ENCODE results near the gene CABLES1.
"Not testable (repeated sequence)": the region's sequence is repeated elsewhere in the genome, so short reads cannot be mapped to it uniquely, and the experiment has no call there.

The CABLES1 gene

GRCh38 chr18:23094411-23095190 is 40.7 kb upstream of the CABLES1 start:
- DNase-seq (ENCODE audit: low read depth in 1 of 2, low spot score in 1 of 2), result no peak
- Histone ChIP-seq H3K27me3 (ENCODE audit: insufficient read depth, poor library complexity, severe bottlenecking) (no peaks in the 10 kb centered on the region), H3K27ac (replicated peaks) (no peak overlapping the region), H3K4me3 (replicated peaks; ENCODE audit: insufficient read depth, low read length) (no peak overlapping the region)
- TF ChIP-seq REST (IDR thresholded peaks at IDR 0.05; ENCODE audit: insufficient replicate concordance, low read depth) (no peak), SPI1 (IDR thresholded peaks at IDR 0.05; ENCODE audit: borderline replicate concordance, low read depth) (no peak)

GRCh38 chr18:23095463-23095862 is 39.8 kb upstream of the CABLES1 start:
- DNase-seq (ENCODE audit: low read depth in 1 of 2, low spot score in 1 of 2), result no peak
- TF ChIP-seq GABPA (IDR thresholded peaks at IDR 0.05; ENCODE audit: low read depth) (no peak), POLR2AphosphoS5 (IDR thresholded peaks at IDR 0.05; ENCODE audit: low read depth) (no peak), CTCF (IDR thresholded peaks at IDR 0.05; ENCODE audit: insufficient read depth, low read length) (no peak), REST (IDR thresholded peaks at IDR 0.05; ENCODE audit: insufficient replicate concordance, low read depth) (no peak), SPI1 (IDR thresholded peaks at IDR 0.05; ENCODE audit: borderline replicate concordance, low read depth) (no peak)
- Histone ChIP-seq H3K27ac (replicated peaks) (no peak overlapping the region), H3K4me3 (replicated peaks; ENCODE audit: insufficient read depth, low read length) (no peak overlapping the region), H3K27me3 (ENCODE audit: insufficient read depth, poor library complexity, severe bottlenecking) (no peaks in the 10 kb centered on the region)

- not testable (repeated sequence) for DNase-seq (ENCODE audit: low read depth in 1 of 2, low spot score in 1 of 2); H3K27me3 ChIP-seq (ENCODE audit: insufficient read depth, poor library complexity, severe bottlenecking); H3K4me3 ChIP-seq (replicated peaks; ENCODE audit: insufficient read depth, low read length); H3K27ac ChIP-seq (replicated peaks)
These were observed 38.3 kb upstream of the CABLES1 start for GRCh38 chr18:23097016-23097415.

- DNase-seq (ENCODE audit: low read depth in 1 of 2, low spot score in 1 of 2), result no peak
- H3K27ac ChIP-seq (replicated peaks), result no peak overlapping the region
- TF ChIP-seq CTCF (IDR thresholded peaks at IDR 0.05; ENCODE audit: insufficient read depth, low read length) (no peak), POLR2AphosphoS5 (IDR thresholded peaks at IDR 0.05; ENCODE audit: low read depth) (no peak), SPI1 (IDR thresholded peaks at IDR 0.05; ENCODE audit: borderline replicate concordance, low read depth) (no peak), REST (IDR thresholded peaks at IDR 0.05; ENCODE audit: insufficient replicate concordance, low read depth) (no peak), GABPA (IDR thresholded peaks at IDR 0.05; ENCODE audit: low read depth) (no peak)
These were observed 35.7 kb upstream of the CABLES1 start for GRCh38 chr18:23099621-23100020.

More at GRCh38 chr18:23099621-23100020, 35.7 kb upstream of the CABLES1 start:
- Histone ChIP-seq H3K4me3 (replicated peaks; ENCODE audit: insufficient read depth, low read length) (no peak overlapping the region), H3K27me3 (ENCODE audit: insufficient read depth, poor library complexity, severe bottlenecking) (no peaks in the 10 kb centered on the region)

All from HL-60 (cell line).